Measurements from ENCODE around the gene ARL13B. TPM values are rescaled to one million over a fixed set of nuclear protein-coding genes. Genes with fewer than 3 reads are reported as not detected.
A peak's percentile ranks its signal among the peaks of the same experiment; 100 is the strongest.

The ARL13B gene
- total and polyA plus RNA-seq, 2 of the 13 experiments (the other 11 are each of a cell fraction or from before 2014, with no cell fraction given) = 2.2 to 9.6 TPM

GRCh38 chr3:93931597-93932229, 48.2 kb upstream of the ARL13B start:
- POLR2A ChIA-PET = interaction anchor here (1.1 kb wide), 1 partner anchor 42 kb away, joined by 5 read pairs; the partner anchor contains the start of gene PROS1
- no peak for ATAC-seq
- CTCF ChIA-PET (ENCODE audit: low intra/inter-chr PET ratio, low total read pairs) = no interaction called here
- TF ChIP-seq HNRNPH1 (optimal IDR thresholded peaks at IDR 0.05; ENCODE audit: low read depth, low read length) (no peak), ZNF382 (CRISPR knock-in tag; IDR thresholded peaks at IDR 0.05; ENCODE audit: borderline replicate concordance) (no peak), ATF2 (CRISPR knock-in tag; IDR thresholded peaks at IDR 0.05) (no peak)
- DNase-seq (ENCODE audit: low spot score) = no peak
- intact Hi-C loops (cut with micrococcal nuclease; ENCODE audit: unreplicated experiment) (no loop called here), in situ Hi-C loops (cut with HindIII; ENCODE audit: extremely low pct_ligation_motif_present, low pct_unique_long_range_greater_than_20kb) (no loop called here)
- WGBS (ENCODE audit: low lambda C conversion rate) = 95% methylated on average over 5 of the region's 5 CpGs
- Histone ChIP-seq H3K36me3 (replicated peaks in 1 of 2; ENCODE audit: control insufficient read depth in 1 of 2, insufficient read depth in 2 of 2, low read length in 2 of 2) (no peaks in the 10 kb centered on the region), H3K9me3 (ENCODE audit: low read length) (no peaks in the 10 kb centered on the region), H3K27ac (ENCODE audit: extremely low read length, insufficient read depth, low read length) (no peak overlapping the region), H2AFZ (ENCODE audit: low read length) (no peak overlapping the region), H3K4me3 (replicated peaks in 1 of 3; ENCODE audit: insufficient read depth in 1 of 3, low read depth in 2 of 3, low read length in 3 of 3) (no peak overlapping the region), H3K79me2 (ENCODE audit: insufficient read depth, low read length) (no peaks in the 10 kb centered on the region), H3K9ac (ENCODE audit: insufficient read depth, low read depth, low read length) (no peak overlapping the region), H3K4me2 (ENCODE audit: low read depth, low read length) (no peak overlapping the region), H4K20me1 (ENCODE audit: insufficient read depth, low read length) (no peaks in the 10 kb centered on the region), H3K27me3 (ENCODE audit: control insufficient read depth in 1 of 2, insufficient read depth in 2 of 2, low read length in 2 of 2) (no peaks in the 10 kb centered on the region), H3K4me1 (ENCODE audit: insufficient read depth, low read length) (peaks cover 10% of the 10 kb centered on the region)
- no peak for FAIRE-seq
- BruUV-seq (replicated peaks) = no TSS peak

- H3K4me3 ChIP-seq (replicated peaks in 1 of 3; ENCODE audit: insufficient read depth in 1 of 3, low read depth in 2 of 3, low read length in 3 of 3) = no peak overlapping the region
- in situ Hi-C loops (cut with HindIII; ENCODE audit: extremely low pct_ligation_motif_present, low pct_unique_long_range_greater_than_20kb) = no loop called here
- ChIA-PET CTCF (ENCODE audit: low intra/inter-chr PET ratio, low total read pairs) (no interaction called here), POLR2A (no interaction called here)
- H3K9me3 ChIP-seq (ENCODE audit: low read length) = no peaks in the 10 kb centered on the region
- no peak for DNase-seq (ENCODE audit: low spot score)
- peaks cover 10% of the 10 kb centered on the region for H3K4me1 ChIP-seq (ENCODE audit: insufficient read depth, low read length)
- H3K27me3 ChIP-seq (ENCODE audit: control insufficient read depth in 1 of 2, insufficient read depth in 2 of 2, low read length in 2 of 2) = no peaks in the 10 kb centered on the region
- no peak for ATAC-seq
- no peak overlapping the region for H3K27ac ChIP-seq (ENCODE audit: extremely low read length, insufficient read depth, low read length)
- BruUV-seq (replicated peaks) = no TSS peak
- H3K4me2 ChIP-seq (ENCODE audit: low read depth, low read length) = no peak overlapping the region
- no peaks in the 10 kb centered on the region for H4K20me1 ChIP-seq (ENCODE audit: insufficient read depth, low read length)
- no peak overlapping the region for H2AFZ ChIP-seq (ENCODE audit: low read length)
- H3K79me2 ChIP-seq (ENCODE audit: insufficient read depth, low read length) = no peaks in the 10 kb centered on the region
- no peak overlapping the region for H3K9ac ChIP-seq (ENCODE audit: insufficient read depth, low read depth, low read length)
- no peaks in the 10 kb centered on the region for H3K36me3 ChIP-seq (replicated peaks in 1 of 2; ENCODE audit: control insufficient read depth in 1 of 2, insufficient read depth in 2 of 2, low read length in 2 of 2)
- TF ChIP-seq STAT6 (CRISPR knock-in tag; IDR thresholded peaks at IDR 0.05; ENCODE audit: borderline replicate concordance) (no peak), ZNF652 (CRISPR knock-in tag; IDR thresholded peaks at IDR 0.05; ENCODE audit: borderline replicate concordance, low read depth) (peak; percentile 77), HOXA5 (CRISPR knock-in tag; IDR thresholded peaks at IDR 0.05) (no peak)
- WGBS (ENCODE audit: low lambda C conversion rate) = 72% methylated on average over 5 of the region's 5 CpGs
- intact Hi-C loops (cut with micrococcal nuclease; ENCODE audit: unreplicated experiment) = no loop called here
- no peak for FAIRE-seq
Observed at GRCh38 chr3:93934366-93935046, 45.4 kb upstream of the ARL13B start.
